ENCODE results near the gene GPR22. TPM values are rescaled to one million over a fixed set of nuclear protein-coding genes. Genes with fewer than 3 reads are reported as not detected.

The GPR22 gene
- total RNA-seq, 2 experiments from 2014 or later, result not detected

GRCh38 chr7:107486041-107486440 is 16.2 kb downstream of the GPR22 start:
- no peak for TF ChIP-seq CTCF (IDR thresholded peaks at IDR 0.05)
- peaks cover 27% of the 10 kb centered on the region for H3K4me1 Mint-ChIP-seq (ENCODE audit: low read depth)
- Histone ChIP-seq H3K9me3 (ENCODE audit: control insufficient read depth in 1 of 2, insufficient read depth in 1 of 2, low read length in 2 of 2) (no peaks in the 10 kb centered on the region), H3K4me3 (ENCODE audit: low read length) (no peak overlapping the region), H3K27me3 (ENCODE audit: control insufficient read depth in 1 of 2, insufficient read depth in 2 of 2, low read length in 2 of 2) (no peaks in the 10 kb centered on the region), H3K4me1 (ENCODE audit: insufficient read depth, low read length) (no peaks in the 10 kb centered on the region), H3K27ac (ENCODE audit: low read depth in 1 of 2, low read length in 2 of 2) (no peak overlapping the region), H3K36me3 (ENCODE audit: insufficient read depth, low read length) (no peaks in the 10 kb centered on the region)
- CTCF ChIA-PET, result no interaction called here
- POLR2A ChIA-PET, result no interaction called here
- H3K27ac Mint-ChIP-seq, result no peak overlapping the region
- peaks cover 5% of the 10 kb centered on the region for H3K36me3 Mint-ChIP-seq (ENCODE audit: low read depth)
- DNase-seq (no peak), ATAC-seq (ENCODE audit: poor library complexity) (no peak)
- intact Hi-C loops (cut with DNase I, micrococcal nuclease), result no loop called here
- H3K27me3 Mint-ChIP-seq, result no peaks in the 10 kb centered on the region
- no peaks in the 10 kb centered on the region for H3K9me3 Mint-ChIP-seq
- peak overlapping the region; percentile 36 for H3K4me3 Mint-ChIP-seq

DNA sequence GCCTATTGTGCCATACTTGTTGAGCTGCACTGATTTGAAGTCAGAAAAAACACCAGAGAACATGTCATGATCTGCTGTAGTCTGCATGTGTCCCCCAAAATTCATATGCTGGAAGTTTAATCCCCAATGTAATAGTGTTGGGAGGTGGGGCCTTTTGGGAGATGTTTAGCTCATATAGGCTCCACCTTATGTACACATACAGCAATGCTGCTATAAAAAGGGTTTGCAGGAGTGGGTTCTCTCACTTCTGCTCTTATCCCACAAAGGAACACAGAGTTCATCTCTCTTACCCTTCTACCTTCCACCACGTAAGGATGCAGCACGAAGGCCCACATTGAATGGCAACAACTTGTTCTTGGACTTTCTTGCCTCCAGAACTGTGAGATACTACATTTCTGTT is 23.0 kb downstream of the GPR22 start:
- no peak for DNase-seq
- no peak for ATAC-seq (ENCODE audit: poor library complexity)
- peaks cover 4% of the 10 kb centered on the region for H3K4me1 ChIP-seq (ENCODE audit: insufficient read depth, low read length)
- H3K27me3 ChIP-seq (ENCODE audit: control insufficient read depth in 1 of 2, insufficient read depth in 2 of 2, low read length in 2 of 2), result no peaks in the 10 kb centered on the region
- Mint-ChIP-seq H3K4me3 (no peak overlapping the region), H3K9me3 (no peaks in the 10 kb centered on the region), H3K27ac (no peak overlapping the region), H3K36me3 (ENCODE audit: low read depth) (peaks cover 13% of the 10 kb centered on the region), H3K27me3 (no peaks in the 10 kb centered on the region), H3K4me1 (ENCODE audit: low read depth) (peaks cover 41% of the 10 kb centered on the region)
- ChIA-PET POLR2A (no interaction called here), CTCF (no interaction called here)
- H3K36me3 ChIP-seq (ENCODE audit: insufficient read depth, low read length), result peaks cover 5% of the 10 kb centered on the region
- intact Hi-C loops (cut with DNase I, micrococcal nuclease), result no loop called here
- TF ChIP-seq CTCF (IDR thresholded peaks at IDR 0.05), result no peak
- H3K4me3 ChIP-seq (ENCODE audit: low read length), result no peak overlapping the region
- no peak overlapping the region for H3K27ac ChIP-seq (ENCODE audit: low read depth in 1 of 2, low read length in 2 of 2)
- H3K9me3 ChIP-seq (ENCODE audit: control insufficient read depth in 1 of 2, insufficient read depth in 1 of 2, low read length in 2 of 2), result no peaks in the 10 kb centered on the region

- H3K4me3 Mint-ChIP-seq, result no peak overlapping the region
- Histone ChIP-seq H3K4me3 (ENCODE audit: low read length) (no peak overlapping the region), H3K27ac (ENCODE audit: low read depth in 1 of 2, low read length in 2 of 2) (no peak overlapping the region), H3K36me3 (ENCODE audit: insufficient read depth, low read length) (peaks cover 5% of the 10 kb centered on the region), H3K27me3 (ENCODE audit: control insufficient read depth in 1 of 2, insufficient read depth in 2 of 2, low read length in 2 of 2) (no peaks in the 10 kb centered on the region), H3K4me1 (ENCODE audit: insufficient read depth, low read length) (peaks cover 4% of the 10 kb centered on the region), H3K9me3 (ENCODE audit: control insufficient read depth in 1 of 2, insufficient read depth in 1 of 2, low read length in 2 of 2) (no peaks in the 10 kb centered on the region)
- peaks cover 20% of the 10 kb centered on the region for H3K36me3 Mint-ChIP-seq (ENCODE audit: low read depth)
- H3K9me3 Mint-ChIP-seq, result no peaks in the 10 kb centered on the region
- H3K27me3 Mint-ChIP-seq, result no peaks in the 10 kb centered on the region
- intact Hi-C loops (cut with DNase I, micrococcal nuclease), result no loop called here
- ATAC-seq (ENCODE audit: poor library complexity) (no peak), DNase-seq (no peak)
- peaks cover 46% of the 10 kb centered on the region for H3K4me1 Mint-ChIP-seq (ENCODE audit: low read depth)
- TF ChIP-seq CTCF (IDR thresholded peaks at IDR 0.05), result no peak
- ChIA-PET POLR2A (no interaction called here), CTCF (interaction anchor here (1.2 kb wide), 1 partner anchor 10 kb away, joined by 4 read pairs; no protein-coding TSS in a partner anchor)
- no peak overlapping the region for H3K27ac Mint-ChIP-seq
Measured at GRCh38 chr7:107494315-107494751, 24.5 kb downstream of the GPR22 start.
